SK-N-SH treated with all-trans-retinoic acid at 6 μM for 48 hours (cell line): ENCODE measurements around the gene LIMK1.

Experiments
- ATAC-seq: fragments of 200-7000 bp; cut with Tn5 transposase; 3 replicates; pipeline ENCODE4 v1.9.1; 2020; ENCODE audit warnings: mild to moderate bottlenecking, moderate library complexity
- BACH2 ChIP-seq: fragments of 250-450 bp; sonication (Bioruptor Pico); IDR thresholded peaks from 2 replicates; pipeline ENCODE4 v1.9.0; 2021; ENCODE audit warnings: mild to moderate bottlenecking, borderline replicate concordance
- CSDC2 ChIP-seq: fragments of 250-450 bp; sonication (Bioruptor Pico); IDR thresholded peaks from 2 replicates; pipeline ENCODE4 v1.5.0; 2020; ENCODE audit warnings: mild to moderate bottlenecking, moderate library complexity
- ESRRG ChIP-seq: fragments of 250-450 bp; sonication (Bioruptor Pico); IDR thresholded peaks from 2 replicates; pipeline ENCODE4 v1.6.1; 2021; ENCODE audit warnings: mild to moderate bottlenecking
- GLIS3 ChIP-seq: fragments of 250-450 bp; sonication (Bioruptor Pico); IDR thresholded peaks from 2 replicates; pipeline ENCODE4 v1.5.0; 2020; ENCODE audit warnings: mild to moderate bottlenecking, moderate library complexity
- ISL1 ChIP-seq: fragments of 250-450 bp; sonication (Bioruptor Pico); IDR thresholded peaks from 2 replicates; pipeline ENCODE4 v2.1.2; 2022; ENCODE audit warnings: mild to moderate bottlenecking, moderate library complexity
- OSR1 ChIP-seq: fragments of 250-450 bp; sonication (Bioruptor Pico); IDR thresholded peaks from 2 replicates; pipeline ENCODE4 v1.8.0; 2022; ENCODE audit warnings: moderate library complexity, mild to moderate bottlenecking, inconsistent platforms
- PPARA ChIP-seq: fragments of 250-450 bp; sonication (Bioruptor Pico); IDR thresholded peaks from 2 replicates; pipeline ENCODE4 v1.5.0; 2020; ENCODE audit warnings: mild to moderate bottlenecking, borderline replicate concordance
- RARB ChIP-seq: fragments of 250-450 bp; sonication (Bioruptor Pico); IDR thresholded peaks from 2 replicates; pipeline ENCODE4 v1.8.0; 2021; ENCODE audit warnings: mild to moderate bottlenecking, moderate library complexity
- SNAI2 ChIP-seq: fragments of 250-450 bp; sonication (Bioruptor Pico); IDR thresholded peaks from 2 replicates; pipeline ENCODE4 v1.5.0; 2020; ENCODE audit warnings: mild to moderate bottlenecking, moderate library complexity
- TCF4 ChIP-seq: fragments of 250-450 bp; sonication (Bioruptor Pico); IDR thresholded peaks from 2 replicates; pipeline ENCODE4 v1.8.0; 2021; ENCODE audit warnings: mild to moderate bottlenecking, moderate library complexity, borderline replicate concordance
- TOX ChIP-seq: fragments of 250-450 bp; sonication (Bioruptor Pico); IDR thresholded peaks from 2 replicates; pipeline ENCODE4 v1.8.0; 2021; ENCODE audit warnings: mild to moderate bottlenecking, moderate library complexity, borderline replicate concordance
- ZC3H10 ChIP-seq: fragments of 250-450 bp; sonication (Bioruptor Pico); IDR thresholded peaks from 2 replicates; pipeline ENCODE4 v1.5.1; 2021; ENCODE audit warnings: mild to moderate bottlenecking, moderate library complexity
- ZFP3 ChIP-seq: fragments of 250-450 bp; sonication (Bioruptor Pico); IDR thresholded peaks from 2 replicates; pipeline ENCODE4 v1.5.0; 2020; ENCODE audit warnings: mild to moderate bottlenecking, moderate library complexity
- ZFP30 ChIP-seq: fragments of 450-650 bp; formaldehyde crosslinking; IDR thresholded peaks from 2 replicates; pipeline ENCODE4 v1.5.0; 2022; ENCODE audit warnings: mild to moderate bottlenecking, moderate library complexity
- ZNF565 ChIP-seq: fragments of 450-650 bp; formaldehyde crosslinking; conservative IDR thresholded peaks from 2 replicates; pipeline ENCODE4 v1.5.0; 2020; ENCODE audit warnings: low read depth, mild to moderate bottlenecking, moderate library complexity
- ZNF70 ChIP-seq: fragments of 450-650 bp; formaldehyde crosslinking; IDR thresholded peaks from 2 replicates; pipeline ENCODE4 v1.5.0; 2020; ENCODE audit warnings: mild to moderate bottlenecking, moderate library complexity
- ZNF8 ChIP-seq: fragments of 450-650 bp; formaldehyde crosslinking; IDR thresholded peaks from 2 replicates; pipeline ENCODE4 v1.5.0; 2020; ENCODE audit warnings: mild to moderate bottlenecking, moderate library complexity
- TF ChIP-seq, protein P1 (sequence below): fragments of 250-450 bp; sonication (Bioruptor Pico); IDR thresholded peaks from 2 replicates; pipeline ENCODE4 v1.5.0; 2020; ENCODE audit warnings: mild to moderate bottlenecking, moderate library complexity
- TF ChIP-seq, protein P2 (sequence below): fragments of 250-450 bp; sonication (Bioruptor Pico); IDR thresholded peaks from 2 replicates; pipeline ENCODE4 v1.5.1; 2020; ENCODE audit warnings: low read depth, mild to moderate bottlenecking, moderate library complexity
- TF ChIP-seq, protein P3 (sequence below): fragments of 250-450 bp; sonication (Bioruptor Pico); IDR thresholded peaks from 2 replicates; pipeline ENCODE4 v1.5.1; 2021; ENCODE audit warnings: mild to moderate bottlenecking, moderate library complexity
- TF ChIP-seq, protein P4 (sequence below): fragments of 250-450 bp; sonication (Bioruptor Pico); IDR thresholded peaks from 2 replicates; pipeline ENCODE4 v1.8.0; 2020; ENCODE audit warnings: mild to moderate bottlenecking, moderate library complexity, borderline replicate concordance

The LIMK1 gene

DNA sequence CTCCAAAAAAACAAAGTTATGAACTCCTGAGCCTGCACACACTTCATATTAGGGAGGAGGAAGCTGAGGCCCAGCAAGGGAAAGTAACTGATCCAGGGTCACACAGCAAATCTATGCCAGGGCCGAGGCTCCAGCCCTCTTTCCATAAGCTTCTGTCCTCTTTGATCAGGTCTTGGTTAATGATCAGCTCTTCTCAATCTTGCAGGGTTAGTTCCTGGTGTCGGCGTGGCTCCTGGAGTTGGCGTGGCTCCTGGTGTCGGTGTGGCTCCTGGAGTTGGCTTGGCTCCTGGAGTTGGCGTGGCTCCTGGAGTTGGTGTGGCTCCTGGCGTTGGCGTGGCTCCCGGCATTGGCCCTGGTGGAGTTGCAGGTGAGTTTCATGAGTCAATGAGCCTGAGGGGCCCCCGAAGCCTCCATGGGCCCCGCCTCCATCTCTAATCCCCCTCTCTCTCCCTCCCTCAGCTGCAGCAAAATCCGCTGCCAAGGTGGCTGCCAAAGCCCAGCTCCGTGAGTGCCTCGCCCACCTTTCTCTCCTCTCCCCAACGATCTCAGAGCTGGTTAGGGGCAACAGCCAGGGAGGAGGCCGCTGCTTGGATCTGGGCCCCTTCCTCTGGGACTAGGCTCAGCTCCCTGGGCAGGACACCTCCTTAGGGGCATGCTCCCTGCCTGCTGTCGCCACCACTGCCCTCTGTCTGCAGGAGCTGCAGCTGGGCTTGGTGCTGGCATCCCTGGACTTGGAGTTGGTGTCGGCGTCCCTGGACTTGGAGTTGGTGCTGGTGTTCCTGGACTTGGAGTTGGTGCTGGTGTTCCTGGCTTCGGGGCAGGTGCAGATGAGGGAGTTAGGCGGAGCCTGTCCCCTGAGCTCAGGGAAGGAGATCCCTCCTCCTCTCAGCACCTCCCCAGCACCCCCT is 23.7 kb upstream of the LIMK1 start:
- ATAC-seq, result no peak
- TF ChIP-seq TCF4 (CRISPR knock-in tag) (no peak), OSR1 (no peak), PPARA (CRISPR knock-in tag) (no peak)

DNA sequence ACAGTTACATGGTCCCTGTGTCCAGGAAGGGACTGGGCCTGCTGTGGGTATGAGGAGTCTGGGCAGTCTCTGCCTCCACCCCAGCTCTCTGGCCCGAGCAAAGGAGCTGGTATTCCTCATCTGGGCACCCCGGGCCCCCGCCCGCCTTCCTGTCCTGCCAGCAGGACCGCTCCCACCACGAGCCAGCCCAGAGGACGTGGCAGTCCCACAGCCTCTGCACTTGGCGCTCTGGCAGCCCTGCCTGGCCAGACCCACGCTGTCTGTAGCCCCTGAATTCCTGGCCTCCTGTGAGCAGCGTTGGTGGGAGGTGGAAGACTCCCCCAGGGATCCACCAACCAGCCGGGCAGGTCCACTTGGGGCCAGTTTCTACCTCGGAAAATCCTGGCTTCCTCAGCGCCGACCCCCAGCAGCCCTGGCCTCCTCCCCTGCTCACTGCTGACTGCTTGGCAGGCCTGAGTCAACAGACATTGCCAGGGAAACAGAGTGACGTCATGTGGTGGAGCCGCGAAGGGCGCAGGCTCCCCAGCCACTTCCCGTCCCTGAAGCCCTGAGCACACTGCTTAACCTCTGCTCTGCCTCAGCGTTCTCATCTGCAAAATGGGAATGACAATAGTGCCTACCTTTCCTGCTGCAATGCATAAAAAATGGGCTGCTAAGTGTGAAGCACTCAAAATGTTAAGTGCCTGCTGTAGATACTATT is 21.6 kb upstream of the LIMK1 start:
- ATAC-seq, result peak; percentile 96
- TF ChIP-seq, protein P1, sequence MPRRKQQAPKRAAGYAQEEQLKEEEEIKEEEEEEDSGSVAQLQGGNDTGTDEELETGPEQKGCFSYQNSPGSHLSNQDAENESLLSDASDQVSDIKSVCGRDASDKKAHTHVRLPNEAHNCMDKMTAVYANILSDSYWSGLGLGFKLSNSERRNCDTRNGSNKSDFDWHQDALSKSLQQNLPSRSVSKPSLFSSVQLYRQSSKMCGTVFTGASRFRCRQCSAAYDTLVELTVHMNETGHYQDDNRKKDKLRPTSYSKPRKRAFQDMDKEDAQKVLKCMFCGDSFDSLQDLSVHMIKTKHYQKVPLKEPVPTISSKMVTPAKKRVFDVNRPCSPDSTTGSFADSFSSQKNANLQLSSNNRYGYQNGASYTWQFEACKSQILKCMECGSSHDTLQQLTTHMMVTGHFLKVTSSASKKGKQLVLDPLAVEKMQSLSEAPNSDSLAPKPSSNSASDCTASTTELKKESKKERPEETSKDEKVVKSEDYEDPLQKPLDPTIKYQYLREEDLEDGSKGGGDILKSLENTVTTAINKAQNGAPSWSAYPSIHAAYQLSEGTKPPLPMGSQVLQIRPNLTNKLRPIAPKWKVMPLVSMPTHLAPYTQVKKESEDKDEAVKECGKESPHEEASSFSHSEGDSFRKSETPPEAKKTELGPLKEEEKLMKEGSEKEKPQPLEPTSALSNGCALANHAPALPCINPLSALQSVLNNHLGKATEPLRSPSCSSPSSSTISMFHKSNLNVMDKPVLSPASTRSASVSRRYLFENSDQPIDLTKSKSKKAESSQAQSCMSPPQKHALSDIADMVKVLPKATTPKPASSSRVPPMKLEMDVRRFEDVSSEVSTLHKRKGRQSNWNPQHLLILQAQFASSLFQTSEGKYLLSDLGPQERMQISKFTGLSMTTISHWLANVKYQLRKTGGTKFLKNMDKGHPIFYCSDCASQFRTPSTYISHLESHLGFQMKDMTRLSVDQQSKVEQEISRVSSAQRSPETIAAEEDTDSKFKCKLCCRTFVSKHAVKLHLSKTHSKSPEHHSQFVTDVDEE (CRISPR knock-in tag), result no peak
- TF ChIP-seq TCF4 (CRISPR knock-in tag), result no peak
- TF ChIP-seq ZNF565 (CRISPR knock-in tag), result no peak
- no peak for TF ChIP-seq PPARA (CRISPR knock-in tag)
- TF ChIP-seq ZNF8 (CRISPR knock-in tag), result no peak
- peak; percentile 73; the same call in 1 of the 2 replicates for TF ChIP-seq RARB
- TF ChIP-seq ESRRG, result peak; percentile 77; the same call in 1 of the 2 replicates
- peak; percentile 85 for TF ChIP-seq ZFP3 (CRISPR knock-in tag)
- TF ChIP-seq SNAI2, result peak; percentile 73; the same call in 1 of the 2 replicates
- no peak for TF ChIP-seq ZC3H10
- no peak for TF ChIP-seq TOX (CRISPR knock-in tag)
- TF ChIP-seq, protein P2, sequence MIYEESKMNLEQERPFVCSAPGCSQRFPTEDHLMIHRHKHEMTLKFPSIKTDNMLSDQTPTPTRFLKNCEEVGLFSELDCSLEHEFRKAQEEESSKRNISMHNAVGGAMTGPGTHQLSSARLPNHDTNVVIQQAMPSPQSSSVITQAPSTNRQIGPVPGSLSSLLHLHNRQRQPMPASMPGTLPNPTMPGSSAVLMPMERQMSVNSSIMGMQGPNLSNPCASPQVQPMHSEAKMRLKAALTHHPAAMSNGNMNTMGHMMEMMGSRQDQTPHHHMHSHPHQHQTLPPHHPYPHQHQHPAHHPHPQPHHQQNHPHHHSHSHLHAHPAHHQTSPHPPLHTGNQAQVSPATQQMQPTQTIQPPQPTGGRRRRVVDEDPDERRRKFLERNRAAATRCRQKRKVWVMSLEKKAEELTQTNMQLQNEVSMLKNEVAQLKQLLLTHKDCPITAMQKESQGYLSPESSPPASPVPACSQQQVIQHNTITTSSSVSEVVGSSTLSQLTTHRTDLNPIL (CRISPR knock-in tag), result 0 out of 2 replicates have a peak, but pooled peaks have one; percentile 15
- TF ChIP-seq OSR1, result no peak
- TF ChIP-seq ISL1 (CRISPR knock-in tag), result no peak
- TF ChIP-seq ZFP30, result no peak
- peak; percentile 83; the same call in 1 of the 2 replicates for TF ChIP-seq CSDC2
- TF ChIP-seq, protein P3, sequence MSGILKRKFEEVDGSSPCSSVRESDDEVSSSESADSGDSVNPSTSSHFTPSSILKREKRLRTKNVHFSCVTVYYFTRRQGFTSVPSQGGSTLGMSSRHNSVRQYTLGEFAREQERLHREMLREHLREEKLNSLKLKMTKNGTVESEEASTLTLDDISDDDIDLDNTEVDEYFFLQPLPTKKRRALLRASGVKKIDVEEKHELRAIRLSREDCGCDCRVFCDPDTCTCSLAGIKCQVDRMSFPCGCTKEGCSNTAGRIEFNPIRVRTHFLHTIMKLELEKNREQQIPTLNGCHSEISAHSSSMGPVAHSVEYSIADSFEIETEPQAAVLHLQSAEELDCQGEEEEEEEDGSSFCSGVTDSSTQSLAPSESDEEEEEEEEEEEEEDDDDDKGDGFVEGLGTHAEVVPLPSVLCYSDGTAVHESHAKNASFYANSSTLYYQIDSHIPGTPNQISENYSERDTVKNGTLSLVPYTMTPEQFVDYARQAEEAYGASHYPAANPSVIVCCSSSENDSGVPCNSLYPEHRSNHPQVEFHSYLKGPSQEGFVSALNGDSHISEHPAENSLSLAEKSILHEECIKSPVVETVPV (CRISPR knock-in tag), result 0 out of 2 replicates have a peak, but pooled peaks have one; percentile 36
- TF ChIP-seq GLIS3 (CRISPR knock-in tag), result no peak
- no peak for TF ChIP-seq ZNF70 (CRISPR knock-in tag)

DNA sequence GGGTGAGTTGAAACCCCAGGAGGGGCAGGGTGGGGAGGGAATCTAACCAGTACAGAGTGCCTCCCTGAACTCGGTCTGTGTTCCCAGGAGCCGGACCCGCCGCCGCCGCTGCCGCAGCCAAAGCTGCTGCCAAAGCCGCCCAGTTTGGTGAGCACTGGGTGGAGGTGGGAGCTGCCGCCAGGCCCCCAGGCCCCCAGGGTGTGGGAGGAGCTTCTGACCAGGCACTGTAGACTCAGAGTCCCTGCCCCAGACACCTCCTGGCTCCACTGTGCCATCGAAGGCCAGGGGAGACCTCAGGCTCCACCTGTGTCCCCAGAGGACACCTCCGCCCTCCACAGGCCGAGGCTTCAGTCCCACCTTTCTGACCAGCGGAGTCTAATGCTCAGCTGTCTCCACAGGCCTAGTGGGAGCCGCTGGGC is 20.4 kb upstream of the LIMK1 start:
- TF ChIP-seq ZFP3 (CRISPR knock-in tag) (no peak), BACH2 (CRISPR knock-in tag) (no peak), CSDC2 (no peak)
- TF ChIP-seq, all 23 proteins: peak for 0
- no peak for ATAC-seq

DNA sequence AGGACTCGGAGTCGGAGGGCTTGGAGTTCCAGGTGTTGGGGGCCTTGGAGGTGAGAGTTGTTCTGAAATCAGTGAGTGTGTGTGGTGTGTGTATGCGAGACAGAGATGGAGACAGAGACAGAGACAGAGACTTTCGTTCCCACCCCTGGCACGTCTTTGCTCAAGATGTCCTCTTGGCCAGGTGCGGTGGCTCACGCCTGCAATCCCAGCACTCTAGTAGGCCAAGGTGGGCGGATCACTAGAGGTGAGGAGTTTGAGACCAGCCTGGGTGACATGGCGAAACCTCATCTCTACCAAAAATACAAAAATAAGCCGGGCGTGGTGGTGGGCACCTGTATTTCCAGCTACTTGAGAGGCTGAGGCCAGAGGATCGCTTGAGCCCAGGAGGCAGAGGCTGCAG is 20.0 kb upstream of the LIMK1 start:
- no peak for ATAC-seq
- TF ChIP-seq GLIS3 (CRISPR knock-in tag) (no peak), ZNF70 (CRISPR knock-in tag) (no peak), PPARA (CRISPR knock-in tag) (no peak), ISL1 (CRISPR knock-in tag) (no peak), ZFP3 (CRISPR knock-in tag) (no peak), ZC3H10 (no peak), TCF4 (CRISPR knock-in tag) (no peak), CSDC2 (no peak), ZFP30 (no peak)
- TF ChIP-seq, protein P1 (CRISPR knock-in tag), result no peak
- TF ChIP-seq, protein P2 (CRISPR knock-in tag), result no peak
- TF ChIP-seq, protein P4, sequence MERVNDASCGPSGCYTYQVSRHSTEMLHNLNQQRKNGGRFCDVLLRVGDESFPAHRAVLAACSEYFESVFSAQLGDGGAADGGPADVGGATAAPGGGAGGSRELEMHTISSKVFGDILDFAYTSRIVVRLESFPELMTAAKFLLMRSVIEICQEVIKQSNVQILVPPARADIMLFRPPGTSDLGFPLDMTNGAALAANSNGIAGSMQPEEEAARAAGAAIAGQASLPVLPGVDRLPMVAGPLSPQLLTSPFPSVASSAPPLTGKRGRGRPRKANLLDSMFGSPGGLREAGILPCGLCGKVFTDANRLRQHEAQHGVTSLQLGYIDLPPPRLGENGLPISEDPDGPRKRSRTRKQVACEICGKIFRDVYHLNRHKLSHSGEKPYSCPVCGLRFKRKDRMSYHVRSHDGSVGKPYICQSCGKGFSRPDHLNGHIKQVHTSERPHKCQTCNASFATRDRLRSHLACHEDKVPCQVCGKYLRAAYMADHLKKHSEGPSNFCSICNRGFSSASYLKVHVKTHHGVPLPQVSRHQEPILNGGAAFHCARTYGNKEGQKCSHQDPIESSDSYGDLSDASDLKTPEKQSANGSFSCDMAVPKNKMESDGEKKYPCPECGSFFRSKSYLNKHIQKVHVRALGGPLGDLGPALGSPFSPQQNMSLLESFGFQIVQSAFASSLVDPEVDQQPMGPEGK, result no peak
